ENCODE measurements around the gene RAB10. TPM values are rescaled to one million over a fixed set of nuclear protein-coding genes. Genes with fewer than 3 reads are reported as not detected.

Gene RAB10
- total and polyA plus RNA-seq, 9 of the 15 experiments (the other 6 are each of a cell fraction or from before 2014, with no cell fraction given) = 25.1 to 214 (median 157) TPM

GRCh38 chr2:26072925-26073768, 39.3 kb downstream of the RAB10 start (continued):
- TF ChIP-seq GABPB2 (CRISPR knock-in tag; conservative IDR thresholded peaks at IDR 0.05) (no peak), NR2C1 (IDR thresholded peaks at IDR 0.05) (no peak), NR2C1 (tag; IDR thresholded peaks at IDR 0.05) (no peak), XRCC3 (IDR thresholded peaks at IDR 0.05) (no peak), POLR2AphosphoS2 (IDR thresholded peaks at IDR 0.05; ENCODE audit: low read length) (no peak), MEIS2 (IDR thresholded peaks at IDR 0.05; ENCODE audit: partially characterized antibody) (peak; percentile 22), SIN3A (IDR thresholded peaks at IDR 0.05; ENCODE audit: borderline replicate concordance in 2 of 2, control insufficient read depth in 1 of 2, low read depth in 2 of 2, low read length in 2 of 2) (no peak), CBX3 (IDR thresholded peaks at IDR 0.05; ENCODE audit: borderline replicate concordance in 1 of 2, low read length in 2 of 2) (peak in 1 of 2 experiments; percentile 66; a peak in 1 of 3 replicates), MAFF (IDR thresholded peaks at IDR 0.05; ENCODE audit: low read length) (peak; percentile 45; the same call in 1 of the 2 replicates), ZNF717 (CRISPR knock-in tag; IDR thresholded peaks at IDR 0.05) (no peak), MIER1 (IDR thresholded peaks at IDR 0.05; ENCODE audit: low read depth) (no peak), CREB3L1 (IDR thresholded peaks at IDR 0.05; ENCODE audit: borderline replicate concordance, low read depth) (peak; percentile 60; the same call in 1 of the 2 replicates), GATAD2B (IDR thresholded peaks at IDR 0.05; ENCODE audit: borderline replicate concordance) (peak; percentile 28; the same call in 1 of the 2 replicates), FOXK2 (conservative IDR thresholded peaks at IDR 0.05 in 1 of 2, IDR thresholded peaks at IDR 0.05 in 1 of 2; ENCODE audit: low read depth in 2 of 2) (peak; percentile 71 to 82), MXD1 (CRISPR knock-in tag; IDR thresholded peaks at IDR 0.05; ENCODE audit: borderline replicate concordance, poor library complexity, severe bottlenecking) (no peak), NFXL1 (CRISPR knock-in tag; IDR thresholded peaks at IDR 0.05) (no peak), CHD2 (IDR thresholded peaks at IDR 0.05; ENCODE audit: low read depth, low read length) (no peak), GTF2E2 (tag; IDR thresholded peaks at IDR 0.05) (0 out of 2 replicates have a peak, but pooled peaks have one; percentile 52), SMARCE1 (IDR thresholded peaks at IDR 0.05) (peak; percentile 57), ZBTB34 (CRISPR knock-in tag; IDR thresholded peaks at IDR 0.05) (no peak), ZC3H4 (CRISPR knock-in tag; IDR thresholded peaks at IDR 0.05; ENCODE audit: borderline replicate concordance) (no peak), ZNF699 (CRISPR knock-in tag; IDR thresholded peaks at IDR 0.05; ENCODE audit: insufficient replicate concordance) (no peak), EGR1 (conservative IDR thresholded peaks at IDR 0.05) (no peak), THRB (CRISPR knock-in tag; conservative IDR thresholded peaks at IDR 0.05) (no peak), PTRF (tag; IDR thresholded peaks at IDR 0.05) (no peak)
